ENCODE results near the gene UGT1A4.

UGT1A4 gene

GRCh38 chr2:233688341-233688740, 30.2 kb upstream of the UGT1A4 start:
- Histone ChIP-seq H3K27me3 (ENCODE audit: insufficient read depth, low read length, poor library complexity, severe bottlenecking) (no peaks in the 10 kb centered on the region), H3K4me1 (ENCODE audit: insufficient read depth, low read length, poor library complexity, severe bottlenecking) (no peaks in the 10 kb centered on the region), H3K9me2 (replicated peaks; ENCODE audit: low read depth, low read length) (no peaks in the 10 kb centered on the region), H3K9me3 (ENCODE audit: insufficient read depth, low read depth, low read length) (no peaks in the 10 kb centered on the region), H3K4me3 (ENCODE audit: low read length, poor library complexity, severe bottlenecking) (no peak overlapping the region), H3F3A (ENCODE audit: low read depth) (no peaks in the 10 kb centered on the region), H4K20me1 (ENCODE audit: insufficient read depth, low read length, poor library complexity, severe bottlenecking) (no peaks in the 10 kb centered on the region), H3K9ac (ENCODE audit: low read depth, low read length, poor library complexity, severe bottlenecking) (no peak overlapping the region), H3K79me2 (ENCODE audit: insufficient read depth, low read length) (no peaks in the 10 kb centered on the region), H3K4me2 (ENCODE audit: low read depth, low read length, poor library complexity, severe bottlenecking) (no peak overlapping the region), H2AFZ (ENCODE audit: low read length) (no peak overlapping the region), H3K36me3 (ENCODE audit: insufficient read depth, low read length) (no peaks in the 10 kb centered on the region)
- TF ChIP-seq EZH2phosphoT487 (IDR thresholded peaks at IDR 0.05; ENCODE audit: borderline replicate concordance) (no peak), CTCF (conservative IDR thresholded peaks at IDR 0.05; ENCODE audit: low read length) (no peak)

- Histone ChIP-seq H3K27me3 (ENCODE audit: insufficient read depth, low read length, poor library complexity, severe bottlenecking) (no peaks in the 10 kb centered on the region), H2AFZ (ENCODE audit: low read length) (no peak overlapping the region), H3K9ac (ENCODE audit: low read depth, low read length, poor library complexity, severe bottlenecking) (no peak overlapping the region), H3K4me2 (ENCODE audit: low read depth, low read length, poor library complexity, severe bottlenecking) (no peak overlapping the region), H3K9me3 (ENCODE audit: insufficient read depth, low read depth, low read length) (no peaks in the 10 kb centered on the region), H3K4me3 (ENCODE audit: low read length, poor library complexity, severe bottlenecking) (no peak overlapping the region), H3K36me3 (ENCODE audit: insufficient read depth, low read length) (no peaks in the 10 kb centered on the region), H3K4me1 (ENCODE audit: insufficient read depth, low read length, poor library complexity, severe bottlenecking) (no peaks in the 10 kb centered on the region), H3K79me2 (ENCODE audit: insufficient read depth, low read length) (no peaks in the 10 kb centered on the region), H4K20me1 (ENCODE audit: insufficient read depth, low read length, poor library complexity, severe bottlenecking) (no peaks in the 10 kb centered on the region), H3K9me2 (replicated peaks; ENCODE audit: low read depth, low read length) (no peaks in the 10 kb centered on the region), H3F3A (ENCODE audit: low read depth) (no peaks in the 10 kb centered on the region)
- TF ChIP-seq EZH2phosphoT487 (IDR thresholded peaks at IDR 0.05; ENCODE audit: borderline replicate concordance) = no peak
- no peak for TF ChIP-seq CTCF (conservative IDR thresholded peaks at IDR 0.05; ENCODE audit: low read length)
Observed at GRCh38 chr2:233689031-233689430, 29.5 kb upstream of the UGT1A4 start.

- H2AFZ ChIP-seq (ENCODE audit: low read length) = no peak overlapping the region
- no peaks in the 10 kb centered on the region for H3F3A ChIP-seq (ENCODE audit: low read depth)
- H3K27me3 ChIP-seq (ENCODE audit: insufficient read depth, low read length, poor library complexity, severe bottlenecking) = no peaks in the 10 kb centered on the region
- no peak overlapping the region for H3K9ac ChIP-seq (ENCODE audit: low read depth, low read length, poor library complexity, severe bottlenecking)
- H3K4me3 ChIP-seq (ENCODE audit: low read length, poor library complexity, severe bottlenecking) = no peak overlapping the region
- no peaks in the 10 kb centered on the region for H3K9me3 ChIP-seq (ENCODE audit: insufficient read depth, low read depth, low read length)
- no peaks in the 10 kb centered on the region for H3K36me3 ChIP-seq (ENCODE audit: insufficient read depth, low read length)
- no peaks in the 10 kb centered on the region for H4K20me1 ChIP-seq (ENCODE audit: insufficient read depth, low read length, poor library complexity, severe bottlenecking)
- no peaks in the 10 kb centered on the region for H3K4me1 ChIP-seq (ENCODE audit: insufficient read depth, low read length, poor library complexity, severe bottlenecking)
- TF ChIP-seq EZH2phosphoT487 (IDR thresholded peaks at IDR 0.05; ENCODE audit: borderline replicate concordance) (no peak), CTCF (conservative IDR thresholded peaks at IDR 0.05; ENCODE audit: low read length) (no peak)
- no peaks in the 10 kb centered on the region for H3K79me2 ChIP-seq (ENCODE audit: insufficient read depth, low read length)
- no peak overlapping the region for H3K4me2 ChIP-seq (ENCODE audit: low read depth, low read length, poor library complexity, severe bottlenecking)
- H3K9me2 ChIP-seq (replicated peaks; ENCODE audit: low read depth, low read length) = no peaks in the 10 kb centered on the region
Observed at GRCh38 chr2:233689501-233689900, 29.0 kb upstream of the UGT1A4 start.

All from Loucy (cell line).